ENCODE data around the gene GPC6. TPM values are rescaled to one million over a fixed set of nuclear protein-coding genes. Genes with fewer than 3 reads are reported as not detected.

The GPC6 gene
- total RNA-seq, 1 donor from 2014 or later = 42.9 TPM

GRCh38 chr13:94174009-94174408 is 947.4 kb downstream of the GPC6 start:
- no peak overlapping the region for H2AFZ ChIP-seq (replicated peaks)
- no peaks in the 10 kb centered on the region for H3K36me3 ChIP-seq
- Mint-ChIP-seq H3K9me3 (no peaks in the 10 kb centered on the region), H3K36me3 (no peaks in the 10 kb centered on the region), H3K4me3 (no peak overlapping the region), H3K27ac (no peak overlapping the region), H3K27me3 (ENCODE audit: insufficient read depth, low read depth) (peaks cover 2% of the 10 kb centered on the region), H3K4me1 (peaks cover 30% of the 10 kb centered on the region)
- no peak overlapping the region for H3K4me2 ChIP-seq
- peaks cover 17% of the 10 kb centered on the region for H3K4me1 ChIP-seq
- no peak overlapping the region for H3K4me3 ChIP-seq
- DNase-seq (ENCODE audit: low spot score) = no peak
- no peaks in the 10 kb centered on the region for H3K79me2 ChIP-seq (ENCODE audit: low read depth)
- no peak for TF ChIP-seq CTCF (IDR thresholded peaks at IDR 0.05)
- no peak for TF ChIP-seq EZH2 (IDR thresholded peaks at IDR 0.05)
- no peak for TF ChIP-seq EZH2phosphoT487 (IDR thresholded peaks at IDR 0.05)
- H3K27me3 ChIP-seq = no peaks in the 10 kb centered on the region
- H4K20me1 ChIP-seq (ENCODE audit: low read depth) = no peaks in the 10 kb centered on the region
- H3F3A ChIP-seq (ENCODE audit: low read depth) = no peaks in the 10 kb centered on the region
- H3K27ac ChIP-seq = no peak overlapping the region
- no peaks in the 10 kb centered on the region for H3K9me3 ChIP-seq (ENCODE audit: low read depth)
- H3K9ac ChIP-seq = no peak overlapping the region

- H3K36me3 Mint-ChIP-seq = no peaks in the 10 kb centered on the region
- peaks cover 20% of the 10 kb centered on the region for H3K4me1 Mint-ChIP-seq
- Histone ChIP-seq H3K27ac (no peak overlapping the region), H3K9ac (no peak overlapping the region), H3K79me2 (ENCODE audit: low read depth) (no peaks in the 10 kb centered on the region), H3K36me3 (no peaks in the 10 kb centered on the region), H3F3A (ENCODE audit: low read depth) (no peaks in the 10 kb centered on the region), H3K4me3 (no peak overlapping the region), H3K27me3 (no peaks in the 10 kb centered on the region), H3K9me3 (ENCODE audit: low read depth) (no peaks in the 10 kb centered on the region), H2AFZ (replicated peaks) (no peak overlapping the region), H4K20me1 (ENCODE audit: low read depth) (no peaks in the 10 kb centered on the region), H3K4me2 (no peak overlapping the region), H3K4me1 (peaks cover 12% of the 10 kb centered on the region)
- TF ChIP-seq EZH2phosphoT487 (IDR thresholded peaks at IDR 0.05) (no peak), EZH2 (IDR thresholded peaks at IDR 0.05) (no peak), CTCF (IDR thresholded peaks at IDR 0.05) (no peak)
- no peak overlapping the region for H3K27ac Mint-ChIP-seq
- no peaks in the 10 kb centered on the region for H3K9me3 Mint-ChIP-seq
- H3K27me3 Mint-ChIP-seq (ENCODE audit: insufficient read depth, low read depth) = peaks cover 2% of the 10 kb centered on the region
- DNase-seq (ENCODE audit: low spot score) = no peak
- H3K4me3 Mint-ChIP-seq = no peak overlapping the region
Observed at GRCh38 chr13:94175076-94175475, 948.5 kb downstream of the GPC6 start.

GRCh38 chr13:94176561-94176960 is 950.0 kb downstream of the GPC6 start:
- Histone ChIP-seq H4K20me1 (ENCODE audit: low read depth) (no peaks in the 10 kb centered on the region), H3K36me3 (no peaks in the 10 kb centered on the region), H3K9ac (no peak overlapping the region), H3K4me2 (no peak overlapping the region), H3F3A (ENCODE audit: low read depth) (no peaks in the 10 kb centered on the region), H3K79me2 (ENCODE audit: low read depth) (no peaks in the 10 kb centered on the region), H3K27ac (no peak overlapping the region), H3K4me1 (peaks cover 5% of the 10 kb centered on the region), H3K4me3 (no peak overlapping the region), H3K27me3 (no peaks in the 10 kb centered on the region), H2AFZ (replicated peaks) (no peak overlapping the region), H3K9me3 (ENCODE audit: low read depth) (no peaks in the 10 kb centered on the region)
- TF ChIP-seq CTCF (IDR thresholded peaks at IDR 0.05) (no peak), EZH2 (IDR thresholded peaks at IDR 0.05) (no peak), EZH2phosphoT487 (IDR thresholded peaks at IDR 0.05) (no peak)
- no peaks in the 10 kb centered on the region for H3K36me3 Mint-ChIP-seq
- no peak for DNase-seq (ENCODE audit: low spot score)
- no peak overlapping the region for H3K27ac Mint-ChIP-seq
- H3K4me3 Mint-ChIP-seq = no peak overlapping the region
- peaks cover 7% of the 10 kb centered on the region for H3K4me1 Mint-ChIP-seq
- no peaks in the 10 kb centered on the region for H3K27me3 Mint-ChIP-seq (ENCODE audit: insufficient read depth, low read depth)
- H3K9me3 Mint-ChIP-seq = no peaks in the 10 kb centered on the region

Measured in neural progenitor cell (in vitro differentiated cells).